Calu3 (cell line): ENCODE data around the gene EMID1. TPM values are rescaled to one million over a fixed set of nuclear protein-coding genes. Genes with fewer than 3 reads are reported as not detected.

Experiments
- BruUV-seq: library from RNA; stranded (reverse); fragments of 400-500 nt; replicated peaks from 2 replicates; lab custom pipeline; 2021; lab: Mats Ljungman, UMichigan
- CTCF ChIA-PET: fragments of 300-600 bp; sonication (Branson Sonifier 250); formaldehyde crosslinking; loops from one replicate; lab custom pipeline; 2022; ENCODE audit warnings: antibody characterized with exemption; lab: Charles Lee
- DNase-seq: peaks from one replicate; pipeline ENCODE4 v3.0.0; 2022
- H3K27ac Mint-ChIP-seq: one replicate; pipeline ENCODE4 v1.8.0; 2022; ENCODE audit warnings: mixed read lengths; ENCODE audit not compliant: unreplicated experiment
- H3K27me3 Mint-ChIP-seq: one replicate; pipeline ENCODE4 v1.8.0; 2022; ENCODE audit warnings: mixed read lengths; ENCODE audit not compliant: unreplicated experiment
- H3K36me3 Mint-ChIP-seq: one replicate; pipeline ENCODE4 v1.8.0; 2022; ENCODE audit warnings: mild to moderate bottlenecking, moderate library complexity, mixed read lengths; ENCODE audit not compliant: insufficient read depth, unreplicated experiment
- H3K4me1 Mint-ChIP-seq: one replicate; pipeline ENCODE4 v1.8.0; 2022; ENCODE audit warnings: mild to moderate bottlenecking, low read depth, mixed read lengths; ENCODE audit not compliant: unreplicated experiment
- H3K4me3 Mint-ChIP-seq: one replicate; pipeline ENCODE4 v1.8.0; 2022; ENCODE audit warnings: mild to moderate bottlenecking, low read depth, moderate library complexity, mixed read lengths; ENCODE audit not compliant: unreplicated experiment
- H3K9me3 Mint-ChIP-seq: one replicate; pipeline ENCODE4 v1.8.0; 2022; ENCODE audit warnings: low read depth, mixed read lengths; ENCODE audit not compliant: unreplicated experiment
- intact Hi-C: fragments of 100-400 bp; cut with micrococcal nuclease; formaldehyde crosslinking; loops from one replicate; pipeline ENCODE4 v1.10.0; 2022; ENCODE audit not compliant: unreplicated experiment
- total RNA-seq: library from RNA; stranded (reverse); gene quantifications from 2 replicates; pipeline ENCODE4 v1.2.3, GENCODE V29; 2022
- TF ChIP-seq, protein P1 (sequence below): fragments of 200-600 bp; IDR thresholded peaks from one replicate; pipeline ENCODE4 v1.8.0; 2022; ENCODE audit warnings: antibody characterized with exemption; ENCODE audit not compliant: unreplicated experiment

Gene EMID1
- total RNA-seq, 1 experiment from 2014 or later: 1.1 TPM

DNA sequence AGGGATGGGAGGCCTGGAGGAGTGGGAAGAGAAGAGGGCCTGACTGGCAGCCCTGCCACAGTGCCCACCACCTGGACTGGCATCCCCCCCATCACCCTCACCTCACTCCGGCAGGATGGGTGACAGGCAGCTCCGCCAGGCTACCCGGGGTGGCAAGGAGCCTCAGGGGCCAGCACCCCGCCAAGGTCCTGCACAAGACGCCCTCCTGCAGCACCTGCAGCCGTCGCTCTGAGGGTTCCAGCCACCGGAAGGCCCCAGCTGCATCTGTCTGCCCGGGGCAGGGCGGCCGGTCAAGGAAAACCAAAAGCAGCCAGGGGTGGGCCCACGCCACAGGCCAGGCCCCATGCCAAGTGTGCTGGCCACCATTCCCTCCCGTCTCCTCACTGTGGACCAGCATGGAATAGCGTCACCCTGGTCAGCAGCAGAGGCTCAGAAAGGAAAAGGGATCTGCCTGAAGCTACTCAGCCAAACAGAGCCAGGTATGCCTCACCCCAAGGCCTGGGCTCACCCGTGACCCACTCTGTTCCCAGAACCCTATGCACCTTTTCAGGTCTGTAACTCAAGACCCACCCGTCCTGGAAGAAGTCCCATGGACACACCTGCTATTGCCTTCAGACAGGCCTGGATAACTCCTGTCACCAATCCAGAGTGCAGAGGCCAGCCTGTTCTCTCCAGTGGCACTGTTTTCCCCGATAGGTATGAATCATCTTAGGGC lies 55.1 kb downstream of the EMID1 start:
- intact Hi-C loops: no loop called here
- TF ChIP-seq, protein P1, sequence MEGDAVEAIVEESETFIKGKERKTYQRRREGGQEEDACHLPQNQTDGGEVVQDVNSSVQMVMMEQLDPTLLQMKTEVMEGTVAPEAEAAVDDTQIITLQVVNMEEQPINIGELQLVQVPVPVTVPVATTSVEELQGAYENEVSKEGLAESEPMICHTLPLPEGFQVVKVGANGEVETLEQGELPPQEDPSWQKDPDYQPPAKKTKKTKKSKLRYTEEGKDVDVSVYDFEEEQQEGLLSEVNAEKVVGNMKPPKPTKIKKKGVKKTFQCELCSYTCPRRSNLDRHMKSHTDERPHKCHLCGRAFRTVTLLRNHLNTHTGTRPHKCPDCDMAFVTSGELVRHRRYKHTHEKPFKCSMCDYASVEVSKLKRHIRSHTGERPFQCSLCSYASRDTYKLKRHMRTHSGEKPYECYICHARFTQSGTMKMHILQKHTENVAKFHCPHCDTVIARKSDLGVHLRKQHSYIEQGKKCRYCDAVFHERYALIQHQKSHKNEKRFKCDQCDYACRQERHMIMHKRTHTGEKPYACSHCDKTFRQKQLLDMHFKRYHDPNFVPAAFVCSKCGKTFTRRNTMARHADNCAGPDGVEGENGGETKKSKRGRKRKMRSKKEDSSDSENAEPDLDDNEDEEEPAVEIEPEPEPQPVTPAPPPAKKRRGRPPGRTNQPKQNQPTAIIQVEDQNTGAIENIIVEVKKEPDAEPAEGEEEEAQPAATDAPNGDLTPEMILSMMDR: no peak
- Mint-ChIP-seq H3K27me3 (no peaks in the 10 kb centered on the region), H3K27ac (no peak overlapping the region), H3K4me1 (no peaks in the 10 kb centered on the region), H3K36me3 (peaks cover 24% of the 10 kb centered on the region), H3K9me3 (no peaks in the 10 kb centered on the region), H3K4me3 (no peak overlapping the region)
- DNase-seq: no peak
- BruUV-seq: no TSS peak
- CTCF ChIA-PET: interaction anchor here (0.6 kb wide), 1 partner anchor 13 kb away, joined by 3 read pairs; no protein-coding TSS in a partner anchor

- no TSS peak for BruUV-seq
- no peak for DNase-seq
- no peak overlapping the region for H3K27ac Mint-ChIP-seq
- H3K36me3 Mint-ChIP-seq: peaks cover 41% of the 10 kb centered on the region
- no peak overlapping the region for H3K4me3 Mint-ChIP-seq
- peaks cover 11% of the 10 kb centered on the region for H3K4me1 Mint-ChIP-seq
- TF ChIP-seq, protein P1: no peak
- intact Hi-C loops: no loop called here
- H3K9me3 Mint-ChIP-seq: no peaks in the 10 kb centered on the region
- H3K27me3 Mint-ChIP-seq: no peaks in the 10 kb centered on the region
- CTCF ChIA-PET: no interaction called here
These were observed 58.1 kb downstream of the EMID1 start for GRCh38 chr22:29263791-29264276.

DNA sequence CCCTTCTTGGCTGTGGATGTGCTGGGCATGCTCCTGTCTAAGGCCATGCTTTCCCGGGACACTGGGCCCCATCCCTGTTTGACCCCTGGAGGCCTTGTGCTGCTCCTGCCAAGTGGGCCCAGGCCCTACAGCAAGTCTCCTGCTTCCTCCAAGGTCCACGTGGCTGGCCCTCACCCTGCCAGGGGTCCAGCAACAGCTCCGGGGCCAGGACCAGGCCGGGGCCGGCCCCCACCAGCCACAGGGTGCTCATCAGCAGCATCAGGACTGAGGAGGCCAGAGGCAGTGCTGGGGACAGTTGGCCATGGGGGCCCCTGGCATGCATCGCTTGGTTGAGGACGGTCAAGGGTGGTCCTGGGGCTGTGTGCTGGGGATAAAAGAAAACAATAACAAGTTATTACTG lies 59.6 kb downstream of the EMID1 start:
- no peak overlapping the region for H3K27ac Mint-ChIP-seq
- intact Hi-C loops: no loop called here
- no peak overlapping the region for H3K4me3 Mint-ChIP-seq
- CTCF ChIA-PET: interaction anchor here (0.6 kb wide), 1 partner anchor 113 kb away, joined by 9 read pairs; no protein-coding TSS in a partner anchor
- no peaks in the 10 kb centered on the region for H3K27me3 Mint-ChIP-seq
- no peaks in the 10 kb centered on the region for H3K9me3 Mint-ChIP-seq
- TF ChIP-seq, protein P1: no peak
- DNase-seq: no peak
- BruUV-seq: no TSS peak
- H3K4me1 Mint-ChIP-seq: peaks cover 11% of the 10 kb centered on the region
- peaks cover 47% of the 10 kb centered on the region for H3K36me3 Mint-ChIP-seq

- intact Hi-C loops: no loop called here
- peaks cover 54% of the 10 kb centered on the region for H3K36me3 Mint-ChIP-seq
- CTCF ChIA-PET: no interaction called here
- peak overlapping the region; percentile 94 for H3K4me3 Mint-ChIP-seq
- H3K9me3 Mint-ChIP-seq: no peaks in the 10 kb centered on the region
- no TSS peak for BruUV-seq
- DNase-seq: no peak
- no peak overlapping the region for H3K27ac Mint-ChIP-seq
- peaks cover 17% of the 10 kb centered on the region for H3K4me1 Mint-ChIP-seq
- TF ChIP-seq, protein P1: no peak
- H3K27me3 Mint-ChIP-seq: no peaks in the 10 kb centered on the region
These were observed 60.2 kb downstream of the EMID1 start for GRCh38 chr22:29265929-29266328.
